CD14-positive monocyte (primary cell): ENCODE measurements around the gene SNRNP200. TPM values are rescaled to one million over a fixed set of nuclear protein-coding genes. Genes with fewer than 3 reads are reported as not detected.

Experiments used
- DNase-seq, 3 donors: peaks; one replicate each; pipeline ENCODE4 v3.0.0-alpha.2; 2011 to 2022
- H2AFZ ChIP-seq: 2 replicates; pipeline ENCODE4 v1.6.0; 2012; ENCODE audit warnings: mild to moderate bottlenecking, low read depth, low read length, inconsistent platforms; ENCODE audit not compliant: insufficient read depth, poor library complexity, severe bottlenecking
- H3K27ac ChIP-seq, 2 donors: 1 replicate in 1 of 2; 2 replicates in 1 of 2; pipeline ENCODE4 v1.5.1; 2012 to 2013; ENCODE audit warnings: low read length in 2 of 2, control low read depth in 1 of 2, inconsistent platforms in 1 of 2, low read depth in 1 of 2, mild to moderate bottlenecking in 1 of 2
- H3K27me3 ChIP-seq, 2 donors: one replicate each; pipeline versions ENCODE4 v1.6.0 to v1.6.1; 2011 to 2013; ENCODE audit warnings: low read length in 2 of 2; ENCODE audit not compliant: control insufficient read depth in 2 of 2, insufficient read depth in 2 of 2
- H3K36me3 ChIP-seq, 2 donors: replicated peaks in 1 of 2; 1 replicate in 1 of 2; 2 replicates in 1 of 2; pipeline versions ENCODE4 v1.5.1 to v1.6.1; 2012 to 2013; ENCODE audit warnings: low read length in 2 of 2, control low read depth in 1 of 2, inconsistent platforms in 1 of 2, mild to moderate bottlenecking in 1 of 2; ENCODE audit not compliant: insufficient read depth in 2 of 2, control insufficient read depth in 1 of 2
- H3K4me1 ChIP-seq, 2 donors: 1 replicate in 1 of 2; 2 replicates in 1 of 2; pipeline versions ENCODE4 v1.5.1 to v1.6.1; 2012 to 2013; ENCODE audit warnings: low read length in 2 of 2, control low read depth in 1 of 2, inconsistent platforms in 1 of 2, mild to moderate bottlenecking in 1 of 2, moderate library complexity in 1 of 2; ENCODE audit not compliant: insufficient read depth in 2 of 2, control insufficient read depth in 1 of 2
- H3K4me2 ChIP-seq: replicated peaks from 2 replicates; pipeline ENCODE3; 2012; ENCODE audit warnings: low read length, moderate library complexity, mild to moderate bottlenecking; ENCODE audit not compliant: poor library complexity, severe bottlenecking; ENCODE audit errors: extremely low read depth
- H3K4me3 ChIP-seq, 3 experiments: fragments of 200-600 bp in 1 of 3; sonication (generic) in 1 of 3; replicated peaks in 1 of 3; 1 replicate in 2 of 3; 2 replicates in 1 of 3; pipeline ENCODE4 v1.5.1; 2011 to 2013; ENCODE audit warnings: low read length in 3 of 3, mild to moderate bottlenecking in 3 of 3, control low read depth in 2 of 3, low read depth in 2 of 3, inconsistent platforms in 1 of 3, moderate library complexity in 1 of 3
- H3K79me2 ChIP-seq: 2 replicates; pipeline ENCODE4 v1.6.0; 2012; ENCODE audit warnings: mild to moderate bottlenecking, control low read depth, inconsistent platforms, low read length, moderate library complexity; ENCODE audit not compliant: insufficient read depth
- H3K9ac ChIP-seq: 2 replicates; pipeline ENCODE4 v1.6.0; 2017; ENCODE audit warnings: low read length, mild to moderate bottlenecking; ENCODE audit not compliant: insufficient read depth, poor library complexity, severe bottlenecking
- H3K9me3 ChIP-seq, 2 donors: replicated peaks in 1 of 2; 1 replicate in 1 of 2; 2 replicates in 1 of 2; pipeline versions ENCODE4 v1.5.1 to v1.6.1; 2012 to 2013; ENCODE audit warnings: low read length in 2 of 2, control low read depth in 1 of 2; ENCODE audit not compliant: control insufficient read depth in 1 of 2, insufficient read depth in 1 of 2
- H4K20me1 ChIP-seq: 2 replicates; pipeline ENCODE4 v1.6.0; 2012; ENCODE audit warnings: mild to moderate bottlenecking, low read length, control low read depth, moderate library complexity; ENCODE audit not compliant: insufficient read depth
- H3K27ac Mint-ChIP-seq, 7 donors: one replicate each; pipeline ENCODE4 v1.8.0; 2020; ENCODE audit warnings: mild to moderate bottlenecking in 7 of 7, mixed read lengths in 7 of 7, moderate library complexity in 6 of 7, inconsistent platforms in 2 of 7
- H3K27me3 Mint-ChIP-seq, 3 donors: one replicate each; pipeline ENCODE4 v1.8.0; 2021 to 2022; ENCODE audit warnings: low read depth in 3 of 3, mild to moderate bottlenecking in 3 of 3, mixed read lengths in 3 of 3, moderate library complexity in 3 of 3, inconsistent platforms in 1 of 3
- H3K36me3 Mint-ChIP-seq, 2 donors: one replicate each; pipeline ENCODE4 v1.8.0; 2020; ENCODE audit warnings: mixed read lengths in 2 of 2, inconsistent platforms in 1 of 2, mild to moderate bottlenecking in 1 of 2
- H3K4me1 Mint-ChIP-seq: one replicate; pipeline ENCODE4 v1.8.0; 2020; ENCODE audit warnings: mild to moderate bottlenecking, mixed read lengths
- H3K4me3 Mint-ChIP-seq, 2 donors: one replicate each; pipeline ENCODE4 v1.8.0; 2020; ENCODE audit warnings: mild to moderate bottlenecking in 2 of 2, mixed read lengths in 2 of 2, moderate library complexity in 1 of 2
- H3K9me3 Mint-ChIP-seq, 7 donors: one replicate each; pipeline ENCODE4 v1.8.0; 2020 to 2022; ENCODE audit warnings: mixed read lengths in 7 of 7, mild to moderate bottlenecking in 6 of 7, moderate library complexity in 6 of 7, inconsistent platforms in 2 of 7
- CTCF ChIP-seq: fragments of 200-600 bp; IDR thresholded peaks from one replicate; pipeline ENCODE4 v1.8.0; 2022; ENCODE audit warnings: antibody characterized with exemption, mild to moderate bottlenecking
- WGBS: methylation state at CpG from one replicate; pipeline ENCODE4 v1.1.5; 2013; ENCODE audit warnings: missing lambda C conversion rate; ENCODE audit not compliant: insufficient coverage; 5-methylcytosine and 5-hydroxymethylcytosine counted together
- intact Hi-C, 2 donors: fragments of 100-400 bp; cut with micrococcal nuclease; formaldehyde crosslinking; loops; one replicate each; pipeline versions ENCODE4 v1.15.0 to v1.15.1; 2023
- polyA plus RNA-seq, 3 donors: library from polyadenylated mRNA; depleted of rRNA in 1 of 3; unstranded in 2 of 3; stranded (reverse) in 1 of 3; fragments of 300-500 nt in 2 of 3; fragments of >200 nt in 1 of 3; fragmentation: Illumina TruSeq in 2 of 3; gene quantifications; 1 replicate in 2 of 3; 2 replicates in 1 of 3; pipeline ENCODE4 v1.2.3, GENCODE V29; 2012 to 2021

The SNRNP200 gene
- polyA plus RNA-seq, 3 donors, result 27.2 to 122 (median 36.1) TPM

GRCh38 chr2:96273763-96274162 is 31.6 kb downstream of the SNRNP200 start:
- no peak for DNase-seq
- H3K4me1 ChIP-seq, result no peaks in the 10 kb centered on the region
- H3K27me3 Mint-ChIP-seq, result peaks cover 0 to 2% (median 0%) of the 10 kb centered on the region in 3 donors
- H4K20me1 ChIP-seq, result peaks cover 4% of the 10 kb centered on the region
- H2AFZ ChIP-seq, result no peak overlapping the region
- H3K9me3 Mint-ChIP-seq, result no peaks in the 10 kb centered on the region
- H3K79me2 ChIP-seq, result no peaks in the 10 kb centered on the region
- H3K4me3 ChIP-seq, result no peak overlapping the region
- no peak overlapping the region for H3K27ac Mint-ChIP-seq
- WGBS, result 92% methylated on average over 2 of the region's 3 CpGs
- peaks cover 76 to 100% of the 10 kb centered on the region in 2 donors for H3K36me3 ChIP-seq
- no peak overlapping the region for H3K27ac ChIP-seq
- H3K4me2 ChIP-seq, result no peak overlapping the region
- H3K4me1 Mint-ChIP-seq, result no peaks in the 10 kb centered on the region
- no peak overlapping the region for H3K4me3 Mint-ChIP-seq
- no peak for TF ChIP-seq CTCF
- intact Hi-C loops, result no loop called here
- H3K27me3 ChIP-seq, result no peaks in the 10 kb centered on the region
- H3K36me3 Mint-ChIP-seq, result peaks cover 72 to 99% of the 10 kb centered on the region in 2 donors
- no peak overlapping the region for H3K9ac ChIP-seq
- H3K9me3 ChIP-seq, result no peaks in the 10 kb centered on the region

- peaks cover 0 to 2% (median 0%) of the 10 kb centered on the region in 3 donors for H3K27me3 Mint-ChIP-seq
- Histone ChIP-seq H3K9me3 (no peaks in the 10 kb centered on the region), H3K4me2 (no peak overlapping the region), H3K27ac (no peak overlapping the region), H3K79me2 (peaks cover 13% of the 10 kb centered on the region), H3K36me3 (peaks cover 72 to 98% of the 10 kb centered on the region in 2 donors), H4K20me1 (peaks cover 19% of the 10 kb centered on the region), H3K9ac (no peak overlapping the region), H3K27me3 (no peaks in the 10 kb centered on the region), H2AFZ (no peak overlapping the region), H3K4me3 (no peak overlapping the region), H3K4me1 (peaks cover 2 to 5% of the 10 kb centered on the region in 2 donors)
- WGBS, result 90% methylated on average over 3 of the region's 3 CpGs
- intact Hi-C loops, result no loop called here
- peaks cover 3% of the 10 kb centered on the region for H3K4me1 Mint-ChIP-seq
- TF ChIP-seq CTCF, result no peak
- H3K27ac Mint-ChIP-seq, result peak overlapping the region in 3 of 7 donors; percentile 6 to 58 (median 26)
- H3K4me3 Mint-ChIP-seq, result no peak overlapping the region
- peaks cover 66 to 97% of the 10 kb centered on the region in 2 donors for H3K36me3 Mint-ChIP-seq
- DNase-seq, result no peak
- no peaks in the 10 kb centered on the region for H3K9me3 Mint-ChIP-seq
Measured at GRCh38 chr2:96271995-96272394, 33.4 kb downstream of the SNRNP200 start.
